Urinary bladder (tissue), 4 donors: ENCODE results near the gene DHTKD1. TPM values are rescaled to one million over a fixed set of nuclear protein-coding genes. Genes with fewer than 3 reads are reported as not detected.
"Not testable (repeated sequence)": the region's sequence is repeated elsewhere in the genome, so short reads cannot be mapped to it uniquely, and the experiment has no call there.

Experiments
- DNase-seq: peaks from one replicate; pipeline ENCODE4 v3.0.0-alpha.2; 2015; ENCODE audit errors: extremely low spot score
- H3K27ac ChIP-seq: one replicate; pipeline ENCODE4 v1.5.1; 2013; ENCODE audit warnings: low read depth, mild to moderate bottlenecking, moderate library complexity
- H3K36me3 ChIP-seq: one replicate; pipeline ENCODE4 v1.6.1; 2013; ENCODE audit warnings: mild to moderate bottlenecking, moderate library complexity; ENCODE audit not compliant: insufficient read depth
- H3K4me1 ChIP-seq: one replicate; pipeline ENCODE4 v1.6.1; 2013; ENCODE audit warnings: mild to moderate bottlenecking, moderate library complexity; ENCODE audit not compliant: insufficient read depth
- H3K4me3 ChIP-seq: one replicate; pipeline ENCODE4 v1.5.1; 2013; ENCODE audit warnings: low read depth, low read length
- WGBS: extraction: QIAGEN DNeasy Blood & Tissue Kit; methylation state at CpG from one replicate; pipeline ENCODE4 v1.1.7; 2013; 5-methylcytosine and 5-hydroxymethylcytosine counted together
- polyA plus RNA-seq: library from polyadenylated mRNA; stranded (reverse); fragments of 200-250 nt; gene quantifications from one replicate; pipeline ENCODE4 v1.2.3, GENCODE V29; 2013
- total RNA-seq: library from RNA; depleted of rRNA; stranded (reverse); fragments of >200 nt; gene quantifications from one replicate; pipeline ENCODE4 v1.2.3, GENCODE V29; 2014
- donor health status: healthy with polysubstance abuse.
- donor health status: healthy.

The DHTKD1 gene
- total and polyA plus RNA-seq, 2 donors: 12.9 to 25.0 TPM

- no peak for DNase-seq
- WGBS: 93% methylated on average over 14 of the region's 14 CpGs
- Histone ChIP-seq H3K4me1 (no peaks in the 10 kb centered on the region), H3K36me3 (peaks cover 3% of the 10 kb centered on the region), H3K27ac (no peak overlapping the region), H3K4me3 (no peak overlapping the region)
Measured at GRCh38 chr10:12088919-12089318, 20.2 kb downstream of the DHTKD1 start.

- H3K36me3 ChIP-seq: peaks cover 3% of the 10 kb centered on the region
- WGBS: 97% methylated on average over 4 of the region's 4 CpGs
Measured at GRCh38 chr10:12091421-12091820, 22.7 kb downstream of the DHTKD1 start.

GRCh38 chr10:12097361-12097760, 28.6 kb downstream of the DHTKD1 start:
- H3K27ac ChIP-seq, H3K4me1 ChIP-seq, DNase-seq, H3K4me3 ChIP-seq, H3K36me3 ChIP-seq: not testable (repeated sequence)
- WGBS: 92% methylated on average over 9 of the region's 9 CpGs

More at GRCh38 chr10:12091421-12091820, 22.7 kb downstream of the DHTKD1 start:
- no peak for DNase-seq
- Histone ChIP-seq H3K27ac (no peak overlapping the region), H3K4me3 (no peak overlapping the region), H3K4me1 (no peaks in the 10 kb centered on the region)

GRCh38 chr10:12097791-12098190, 29.0 kb downstream of the DHTKD1 start:
- H3K4me3 ChIP-seq: no peak overlapping the region
- H3K27ac ChIP-seq: no peak overlapping the region
- no peaks in the 10 kb centered on the region for H3K4me1 ChIP-seq
- peaks cover 1% of the 10 kb centered on the region for H3K36me3 ChIP-seq
- DNase-seq: no peak
- 82% methylated on average over 5 of the region's 5 CpGs for WGBS

GRCh38 chr10:12098966-12099365, 30.2 kb downstream of the DHTKD1 start:
- Histone ChIP-seq H3K27ac (no peak overlapping the region), H3K4me1 (no peaks in the 10 kb centered on the region), H3K36me3 (peaks cover 1% of the 10 kb centered on the region), H3K4me3 (no peak overlapping the region)
- no peak for DNase-seq
- WGBS: 98% methylated on average over 4 of the region's 4 CpGs

- no peaks in the 10 kb centered on the region for H3K4me1 ChIP-seq
- H3K4me3 ChIP-seq: no peak overlapping the region
- H3K27ac ChIP-seq: no peak overlapping the region
- no peak for DNase-seq
- 92% methylated on average over 4 of the region's 4 CpGs for WGBS
- H3K36me3 ChIP-seq: peaks cover 1% of the 10 kb centered on the region
Measured at GRCh38 chr10:12103802-12104201, 35.0 kb downstream of the DHTKD1 start.

- 86% methylated on average over 14 of the region's 14 CpGs for WGBS
- Histone ChIP-seq H3K27ac (no peak overlapping the region), H3K36me3 (peaks cover 2% of the 10 kb centered on the region), H3K4me3 (no peak overlapping the region), H3K4me1 (no peaks in the 10 kb centered on the region)
- DNase-seq: no peak
Measured at GRCh38 chr10:12107781-12108180, 39.0 kb downstream of the DHTKD1 start.

- no peak for DNase-seq
- H3K36me3 ChIP-seq: peaks cover 2% of the 10 kb centered on the region
- WGBS: 98% methylated on average over 5 of the region's 5 CpGs
- H3K4me1 ChIP-seq: no peaks in the 10 kb centered on the region
- H3K4me3 ChIP-seq: no peak overlapping the region
- H3K27ac ChIP-seq: no peak overlapping the region
Measured at GRCh38 chr10:12109286-12109685, 40.5 kb downstream of the DHTKD1 start.

- DNase-seq: no peak
- Histone ChIP-seq H3K4me1 (no peaks in the 10 kb centered on the region), H3K36me3 (peaks cover 6% of the 10 kb centered on the region), H3K4me3 (no peak overlapping the region), H3K27ac (no peak overlapping the region)
Measured at GRCh38 chr10:12111528-12111927, 42.8 kb downstream of the DHTKD1 start.

GRCh38 chr10:12113627-12114026, 44.9 kb downstream of the DHTKD1 start:
- Histone ChIP-seq H3K36me3 (peaks cover 8% of the 10 kb centered on the region), H3K4me1 (no peaks in the 10 kb centered on the region), H3K4me3 (no peak overlapping the region), H3K27ac (no peak overlapping the region)
- 94% methylated on average over 2 of the region's 2 CpGs for WGBS
- no peak for DNase-seq

- DNase-seq: no peak
- 89% methylated on average over 4 of the region's 4 CpGs for WGBS
- Histone ChIP-seq H3K4me3 (no peak overlapping the region), H3K4me1 (no peaks in the 10 kb centered on the region), H3K27ac (no peak overlapping the region), H3K36me3 (peaks cover 7% of the 10 kb centered on the region)
Measured at GRCh38 chr10:12121673-12122072, 52.9 kb downstream of the DHTKD1 start.

- Histone ChIP-seq H3K4me1 (no peaks in the 10 kb centered on the region), H3K4me3 (peak within 1 kb of the TSS; percentile 100), H3K36me3 (peaks cover 2% of the 10 kb centered on the region), H3K27ac (peak within 1 kb of the TSS; percentile 97)
- peak; percentile 59 for DNase-seq
- whole genome bisulfite sequencing: under 1% methylated on average over 108 of the region's 108 CpGs
Measured at GRCh38 chr10:12129222-12130111, 60.7 kb downstream of the DHTKD1 start, which contains the start of gene SEC61A2. SEC61A2 (plus strand) TSS chr10:12129677; CDS start chr10:12129788, 111 bp downstream.

GRCh38 chr10:12130237-12130872, 61.6 kb downstream of the DHTKD1 start:
- Histone ChIP-seq H3K4me1 (no peaks in the 10 kb centered on the region), H3K36me3 (peaks cover 2% of the 10 kb centered on the region), H3K27ac (no peak overlapping the region), H3K4me3 (peak overlapping the region; percentile 100)
- peak; percentile 14 for DNase-seq
- 25% methylated on average over 11 of the region's 11 CpGs for WGBS

- Histone ChIP-seq H3K4me3 (no peak overlapping the region), H3K27ac (no peak overlapping the region), H3K4me1 (no peaks in the 10 kb centered on the region), H3K36me3 (peaks cover 9% of the 10 kb centered on the region)
- no peak for DNase-seq
- 80% methylated on average over 3 of the region's 3 CpGs for WGBS
Measured at GRCh38 chr10:12135631-12136030, 66.9 kb downstream of the DHTKD1 start.
